ENCODE measurements around the gene CLRN3.

Gene CLRN3

DNA sequence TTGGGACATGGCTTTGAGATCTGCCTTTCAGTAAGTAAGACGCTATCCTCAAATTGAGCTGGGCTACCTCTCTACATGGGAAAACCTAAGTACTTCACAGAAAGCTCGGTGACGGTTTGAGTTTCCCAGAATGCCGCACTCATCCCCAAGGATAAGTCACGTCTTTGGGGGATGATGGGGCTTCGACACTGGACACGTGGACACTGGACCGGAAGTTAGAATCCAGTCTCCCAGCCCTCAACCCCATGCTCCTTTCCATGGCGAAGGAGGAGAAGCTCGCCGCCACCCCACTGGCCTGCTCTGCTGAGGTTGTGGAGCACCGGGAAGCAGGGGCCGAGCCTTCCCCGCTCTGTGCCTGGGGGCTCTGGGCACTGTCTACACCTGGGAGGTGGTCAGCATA lies 41.6 kb upstream of the CLRN3 start:
- TF ChIP-seq, protein P1, sequence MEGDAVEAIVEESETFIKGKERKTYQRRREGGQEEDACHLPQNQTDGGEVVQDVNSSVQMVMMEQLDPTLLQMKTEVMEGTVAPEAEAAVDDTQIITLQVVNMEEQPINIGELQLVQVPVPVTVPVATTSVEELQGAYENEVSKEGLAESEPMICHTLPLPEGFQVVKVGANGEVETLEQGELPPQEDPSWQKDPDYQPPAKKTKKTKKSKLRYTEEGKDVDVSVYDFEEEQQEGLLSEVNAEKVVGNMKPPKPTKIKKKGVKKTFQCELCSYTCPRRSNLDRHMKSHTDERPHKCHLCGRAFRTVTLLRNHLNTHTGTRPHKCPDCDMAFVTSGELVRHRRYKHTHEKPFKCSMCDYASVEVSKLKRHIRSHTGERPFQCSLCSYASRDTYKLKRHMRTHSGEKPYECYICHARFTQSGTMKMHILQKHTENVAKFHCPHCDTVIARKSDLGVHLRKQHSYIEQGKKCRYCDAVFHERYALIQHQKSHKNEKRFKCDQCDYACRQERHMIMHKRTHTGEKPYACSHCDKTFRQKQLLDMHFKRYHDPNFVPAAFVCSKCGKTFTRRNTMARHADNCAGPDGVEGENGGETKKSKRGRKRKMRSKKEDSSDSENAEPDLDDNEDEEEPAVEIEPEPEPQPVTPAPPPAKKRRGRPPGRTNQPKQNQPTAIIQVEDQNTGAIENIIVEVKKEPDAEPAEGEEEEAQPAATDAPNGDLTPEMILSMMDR (IDR thresholded peaks at IDR 0.05) = no peak
- peak; percentile 43 for DNase-seq (ENCODE audit: low spot score)
- Histone ChIP-seq H3K4me3 (no peak overlapping the region), H3K27ac (no peak overlapping the region)

DNA sequence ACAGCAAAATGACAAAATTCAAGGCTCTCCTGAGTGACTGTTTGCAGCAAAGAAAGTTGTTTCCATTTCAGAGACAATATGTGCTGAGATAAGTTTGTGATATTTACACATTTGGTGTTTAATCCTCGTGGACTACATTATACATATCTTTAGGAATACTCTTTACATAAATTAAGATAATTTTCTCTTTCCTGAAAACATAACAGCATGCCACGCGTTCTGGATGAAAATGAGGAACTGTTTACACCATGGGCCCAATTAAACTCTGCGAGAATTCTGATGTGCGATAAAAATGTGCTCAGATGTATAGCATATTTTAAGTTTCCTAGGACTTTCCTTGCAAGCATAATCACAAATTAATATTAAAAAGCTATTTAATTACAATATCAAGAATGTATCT lies 40.5 kb upstream of the CLRN3 start:
- no peak overlapping the region for H3K27ac ChIP-seq
- no peak for DNase-seq (ENCODE audit: low spot score)
- TF ChIP-seq, protein P1 (IDR thresholded peaks at IDR 0.05) = no peak
- H3K4me3 ChIP-seq = no peak overlapping the region

DNA sequence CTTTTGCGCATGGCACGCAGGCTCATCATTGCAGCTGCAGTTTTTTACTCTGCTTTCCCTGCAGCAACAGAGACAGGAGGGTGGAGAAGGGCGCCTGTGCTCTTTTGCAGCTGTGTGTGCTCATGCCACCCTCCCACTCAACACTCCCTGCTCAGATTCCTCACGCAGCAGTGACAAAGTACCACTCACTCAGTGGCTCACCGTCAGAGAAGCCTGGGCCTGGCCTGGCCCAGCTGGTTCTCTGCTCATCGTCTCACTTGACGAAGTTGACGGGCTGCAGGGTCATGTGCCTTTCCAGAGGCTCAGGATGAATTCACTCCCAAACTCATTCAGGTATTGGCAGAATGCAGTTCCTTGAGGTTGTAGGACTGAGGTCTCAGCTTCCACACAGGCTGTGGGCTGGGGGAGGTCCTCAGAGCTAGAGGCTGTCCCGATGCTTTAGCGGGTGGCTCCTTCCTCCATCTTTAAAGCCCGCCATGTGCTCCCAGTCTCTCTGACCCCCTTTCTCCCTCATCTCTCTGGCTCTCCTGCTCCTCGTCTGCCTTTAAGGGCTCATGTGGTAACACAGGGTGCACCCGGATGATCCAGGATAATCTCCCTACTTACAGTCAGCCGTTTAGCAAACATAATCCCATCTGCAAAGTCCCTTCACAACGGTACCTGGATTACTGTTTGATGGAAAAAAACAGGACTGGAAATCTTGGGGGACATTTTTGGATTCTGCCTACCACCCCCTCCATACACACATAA lies 40.0 kb upstream of the CLRN3 start:
- Histone ChIP-seq H3K4me3 (no peak overlapping the region), H3K27ac (no peak overlapping the region)
- DNase-seq (ENCODE audit: low spot score) = peak; percentile 61
- TF ChIP-seq, protein P1 (IDR thresholded peaks at IDR 0.05) = no peak

DNA sequence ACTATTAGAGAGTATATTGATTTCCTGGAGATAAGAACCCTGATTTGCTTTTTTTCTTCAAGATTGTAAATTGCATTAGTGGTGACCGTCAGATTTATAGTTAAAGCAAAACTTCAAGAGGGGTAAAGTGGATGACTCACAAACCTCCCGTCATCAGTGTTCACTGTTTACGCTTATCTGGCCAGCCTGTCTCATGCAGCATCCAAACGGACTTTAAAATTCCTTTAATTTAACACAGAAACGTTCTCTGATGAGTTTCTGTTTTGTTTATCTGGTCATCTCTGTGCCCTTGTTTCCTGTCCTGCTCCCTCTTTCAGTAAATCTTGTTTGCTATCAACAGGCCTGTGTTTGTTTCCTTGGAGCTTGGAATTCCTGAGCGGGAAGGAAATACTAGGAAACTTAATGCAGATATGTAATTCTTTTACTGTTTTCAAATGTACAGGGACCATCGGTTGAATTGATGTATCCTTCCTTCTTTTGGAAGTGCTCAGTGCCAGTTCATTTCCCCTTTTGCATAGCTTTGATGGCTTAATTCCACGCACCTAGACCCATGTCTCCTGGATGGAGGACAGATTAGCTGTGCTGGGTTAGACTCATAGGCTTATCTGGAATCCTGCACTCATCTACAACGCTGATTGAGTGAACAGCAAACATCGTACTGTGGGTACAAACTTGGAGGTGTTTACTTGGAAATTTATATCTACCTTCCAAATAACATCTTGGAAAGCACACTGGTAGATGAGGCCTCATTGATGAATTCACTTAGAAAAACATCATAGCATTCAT lies 35.5 kb upstream of the CLRN3 start:
- Histone ChIP-seq H3K27ac (no peak overlapping the region), H3K4me3 (no peak overlapping the region)
- DNase-seq (ENCODE audit: low spot score) = no peak
- TF ChIP-seq, protein P1 (IDR thresholded peaks at IDR 0.05) = no peak

DNA sequence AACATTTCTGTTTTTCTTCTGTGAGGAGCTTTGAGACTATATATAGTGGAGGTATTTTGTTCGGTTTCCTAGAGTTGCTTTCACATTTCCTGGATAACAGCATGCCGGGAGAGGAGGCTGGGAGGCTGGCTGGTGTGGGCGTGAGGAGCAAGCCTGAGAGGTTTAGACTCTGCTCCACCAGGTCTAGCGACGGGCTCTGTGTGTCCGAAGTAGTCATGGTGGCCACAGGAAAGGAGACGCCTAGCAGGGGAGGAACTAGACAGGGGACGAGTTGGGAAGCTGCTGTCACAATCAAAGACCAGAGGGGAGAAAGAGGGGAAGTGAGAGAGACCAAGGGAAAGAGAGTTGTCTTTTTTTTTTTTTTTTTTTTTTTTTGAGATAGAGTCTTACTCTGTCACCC lies 33.7 kb upstream of the CLRN3 start:
- TF ChIP-seq, protein P1 (IDR thresholded peaks at IDR 0.05) = no peak
- peak; percentile 66 for DNase-seq (ENCODE audit: low spot score)
- H3K27ac ChIP-seq = no peak overlapping the region
- no peak overlapping the region for H3K4me3 ChIP-seq

DNA sequence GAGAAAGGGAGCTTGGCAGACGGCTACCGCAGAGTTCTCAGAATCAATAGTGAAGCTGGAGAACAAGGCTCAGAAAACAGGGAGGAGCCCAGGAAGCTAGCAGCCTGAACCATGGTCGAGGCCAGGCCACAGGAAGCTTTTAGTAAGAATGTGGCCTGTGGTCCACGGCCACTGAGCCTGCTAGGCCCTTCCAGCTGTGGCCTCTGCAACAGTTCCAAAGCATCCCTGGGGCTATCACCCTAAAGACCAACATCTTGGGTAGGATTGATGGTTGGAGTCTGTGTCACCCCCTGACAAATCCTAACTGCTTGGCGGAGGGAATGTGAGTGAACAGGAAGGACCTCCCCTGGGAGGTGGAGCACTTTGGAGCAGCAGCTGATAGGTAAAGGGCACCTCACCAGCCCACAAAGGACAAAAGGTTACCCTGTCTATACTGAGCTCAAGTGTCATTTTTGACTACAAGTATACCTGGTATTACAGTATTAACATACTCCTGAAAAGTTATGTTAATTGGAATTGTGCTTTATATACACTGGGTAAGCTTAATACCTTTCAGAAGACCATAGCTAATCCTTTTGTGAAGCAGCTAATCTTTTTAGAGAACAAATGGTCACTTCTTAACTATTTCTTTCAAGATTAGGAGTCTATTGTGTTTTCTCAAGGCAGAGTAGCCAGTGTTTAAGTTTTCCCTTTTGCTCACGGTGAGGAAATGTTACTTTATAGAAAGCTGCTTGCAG lies 32.9 kb upstream of the CLRN3 start:
- H3K4me3 ChIP-seq = no peak overlapping the region
- no peak overlapping the region for H3K27ac ChIP-seq
- TF ChIP-seq, protein P1 (IDR thresholded peaks at IDR 0.05) = no peak
- DNase-seq (ENCODE audit: low spot score) = peak; percentile 65

Data from coronary artery (tissue), 2 donors.